Left colon (tissue), 2 donors: ENCODE measurements around the gene MTX1. TPM values are rescaled to one million over a fixed set of nuclear protein-coding genes. Genes with fewer than 3 reads are reported as not detected.
"Not testable (repeated sequence)": the region's sequence is repeated elsewhere in the genome, so short reads cannot be mapped to it uniquely, and the experiment has no call there.

Experiments used
- ATAC-seq: fragments of 200-7000 bp; cut with Tn5 transposase; one replicate; pipeline ENCODE4 v1.9.1; 2020; ENCODE audit warnings: mild to moderate bottlenecking, moderate library complexity
- DNase-seq, 2 donors: peaks; one replicate each; pipeline ENCODE4 v3.0.0-alpha.2; 2020
- intact Hi-C, 2 donors: fragments of 100-400 bp; cut with DNase I in 1 of 2; cut with micrococcal nuclease in 1 of 2; formaldehyde crosslinking; loops; one replicate each; pipeline versions ENCODE4 v1.11.2 to v1.14.0; 2022; cut with DNase I, micrococcal nuclease
- total RNA-seq, 2 donors: library from RNA; stranded (reverse); fragmentation: NEBNext Ultra II Directional; extraction: Animal tissue kit (Norgen Biotek cat#: 25700); gene quantifications; one replicate each; pipeline ENCODE4 v1.2.1, GENCODE V29; 2021
- donor health status: DM: no; HTN: no; CAD: no.
- donor health status: DM: yes; HTN: yes; CAD: no.

MTX1 gene
- total RNA-seq, 2 donors from 2014 or later = 36.3 to 46.4 TPM

DNA sequence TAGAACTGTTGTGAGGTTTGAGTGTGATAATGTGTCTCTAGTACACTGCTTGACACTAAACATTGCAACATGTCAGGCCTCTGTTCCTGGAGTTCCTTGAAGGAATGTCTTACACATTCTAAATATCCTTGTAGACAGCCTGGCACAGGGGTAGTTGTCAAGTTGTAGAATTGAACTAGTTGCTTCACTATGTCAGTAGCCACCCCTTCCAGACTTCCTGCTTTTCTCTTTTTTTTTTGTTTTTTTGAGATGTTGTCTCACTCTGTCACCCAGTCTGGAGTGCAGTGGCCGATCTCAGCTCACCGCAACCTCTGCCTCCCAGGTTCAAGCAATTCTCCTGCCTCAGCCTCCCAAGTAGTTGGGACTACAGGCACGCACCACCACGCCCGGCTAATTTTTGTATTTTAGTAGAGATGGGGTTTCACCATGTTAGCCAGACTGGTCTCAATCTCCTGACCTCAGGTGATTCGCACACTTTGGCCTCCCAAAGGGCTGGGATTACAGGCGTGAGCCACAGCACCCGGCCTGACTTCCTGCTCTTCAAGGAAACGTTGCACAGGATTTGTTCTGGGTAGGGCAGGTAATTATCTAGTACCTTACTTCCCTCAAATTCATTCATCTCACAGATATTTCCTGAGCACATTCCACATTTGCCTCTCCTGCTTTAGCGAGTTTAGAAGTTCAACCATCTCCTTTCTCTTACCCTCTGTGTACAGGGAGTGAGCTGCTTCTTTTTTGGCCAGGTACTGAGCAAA lies 11.9 kb downstream of the MTX1 start:
- ATAC-seq (peak; percentile 85), DNase-seq (peak; percentile 57 to 71)
- intact Hi-C loops = not testable (repeated sequence)

DNA sequence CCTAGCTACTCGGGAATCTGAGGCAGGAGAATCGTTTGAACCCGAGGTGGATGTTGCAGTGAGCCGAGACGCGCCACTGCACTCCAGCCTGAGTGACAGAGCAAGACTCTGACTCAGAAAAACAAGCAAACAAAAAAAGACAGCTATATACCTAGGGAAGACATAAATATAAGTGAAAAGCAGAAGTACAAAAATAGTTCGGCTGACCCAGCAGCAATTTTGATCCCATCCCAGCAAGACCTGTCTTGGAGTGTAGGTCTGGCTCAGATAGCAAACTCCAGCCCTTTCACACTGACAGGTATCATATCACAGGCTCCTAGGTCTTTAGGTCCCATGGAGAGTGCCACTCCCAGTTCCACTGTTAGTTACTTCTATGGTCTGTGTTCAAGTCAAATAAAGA lies 14.6 kb downstream of the MTX1 start:
- ATAC-seq = no peak
- DNase-seq = no peak
- intact Hi-C loops = no loop called here

GRCh38 chr1:155225404-155225759 lies 16.9 kb downstream of the MTX1 start:
- ATAC-seq, DNase-seq, intact Hi-C loops: not testable (repeated sequence)

- intact Hi-C loops = no loop called here
Measured at GRCh38 chr1:155226188-155226909, 17.9 kb downstream of the MTX1 start.

GRCh38 chr1:155226910-155227260 lies 18.4 kb downstream of the MTX1 start:
- peak; percentile 57 for ATAC-seq
- peak; percentile 60 to 63 for DNase-seq
- intact Hi-C loops = no loop called here

More at GRCh38 chr1:155226188-155226909, 17.9 kb downstream of the MTX1 start:
- ATAC-seq (peak; percentile 60), DNase-seq (peak; percentile 77 to 90)

DNA sequence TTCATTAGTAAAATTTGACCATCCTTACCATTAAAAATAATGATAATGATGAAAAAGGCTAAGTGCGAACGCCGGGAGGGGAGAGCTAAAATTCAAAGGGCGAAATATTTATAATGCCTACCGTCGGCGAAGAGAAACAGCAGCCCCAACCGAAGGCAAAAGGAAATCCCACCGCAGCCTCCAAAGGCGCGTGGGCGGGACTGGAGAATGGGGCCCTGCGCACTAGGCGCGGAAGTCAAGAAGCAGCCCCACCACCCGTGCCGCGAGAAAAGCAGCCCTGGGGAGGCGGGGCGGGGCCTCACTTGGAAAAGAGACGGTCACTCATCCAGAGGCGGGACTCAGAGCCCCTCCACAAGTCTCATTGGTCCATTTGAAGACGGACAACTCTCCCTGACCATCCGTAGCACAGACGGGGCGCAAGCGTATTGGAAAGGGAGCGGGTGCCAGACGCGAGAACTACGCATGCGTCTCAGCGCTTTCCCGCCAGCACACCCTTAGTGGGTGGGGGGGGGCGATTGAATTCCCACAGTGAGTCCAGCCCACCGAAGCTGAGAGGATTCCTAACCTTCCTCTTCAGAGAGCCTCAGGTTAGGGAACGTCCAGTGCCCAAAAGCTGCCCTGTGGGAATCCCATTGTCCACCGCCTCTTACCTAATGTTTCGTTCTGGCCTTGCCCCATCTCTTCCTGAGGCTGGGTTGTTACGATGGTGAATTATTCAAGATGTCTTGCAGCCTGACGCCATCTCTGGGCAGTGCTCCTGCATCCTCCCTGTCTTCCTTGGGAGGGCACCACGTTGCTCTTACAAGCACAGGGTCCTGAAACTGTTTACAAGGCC lies 19.0 kb downstream of the MTX1 start:
- ATAC-seq (peak; percentile 96), DNase-seq (peak; percentile 99)
- intact Hi-C loops = no loop called here

- intact Hi-C loops = no loop called here
- ATAC-seq = no peak
Measured at GRCh38 chr1:155228096-155228427, 19.6 kb downstream of the MTX1 start.

DNA sequence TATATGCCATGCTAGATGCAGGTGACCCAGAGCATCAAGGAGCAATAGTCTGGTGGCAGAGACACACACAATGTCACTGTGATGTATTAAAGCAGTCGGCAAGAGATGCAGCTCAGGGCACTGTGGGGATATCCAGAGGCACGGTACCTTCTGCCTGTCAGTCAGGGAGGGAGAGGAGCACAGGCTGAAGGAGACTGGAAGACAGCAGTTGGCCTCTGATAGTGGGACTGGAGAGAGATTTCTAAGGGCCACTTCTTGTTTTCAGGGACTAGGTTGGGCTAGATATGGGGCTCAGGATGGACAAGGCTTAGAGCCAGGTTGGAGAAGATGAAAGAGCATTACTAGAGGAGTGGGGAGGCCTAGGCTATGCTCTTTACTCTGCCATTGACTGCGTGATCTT lies 22.8 kb downstream of the MTX1 start:
- DNase-seq, intact Hi-C loops, ATAC-seq: not testable (repeated sequence)

More at GRCh38 chr1:155228096-155228427, 19.6 kb downstream of the MTX1 start:
- no peak for DNase-seq

DNA sequence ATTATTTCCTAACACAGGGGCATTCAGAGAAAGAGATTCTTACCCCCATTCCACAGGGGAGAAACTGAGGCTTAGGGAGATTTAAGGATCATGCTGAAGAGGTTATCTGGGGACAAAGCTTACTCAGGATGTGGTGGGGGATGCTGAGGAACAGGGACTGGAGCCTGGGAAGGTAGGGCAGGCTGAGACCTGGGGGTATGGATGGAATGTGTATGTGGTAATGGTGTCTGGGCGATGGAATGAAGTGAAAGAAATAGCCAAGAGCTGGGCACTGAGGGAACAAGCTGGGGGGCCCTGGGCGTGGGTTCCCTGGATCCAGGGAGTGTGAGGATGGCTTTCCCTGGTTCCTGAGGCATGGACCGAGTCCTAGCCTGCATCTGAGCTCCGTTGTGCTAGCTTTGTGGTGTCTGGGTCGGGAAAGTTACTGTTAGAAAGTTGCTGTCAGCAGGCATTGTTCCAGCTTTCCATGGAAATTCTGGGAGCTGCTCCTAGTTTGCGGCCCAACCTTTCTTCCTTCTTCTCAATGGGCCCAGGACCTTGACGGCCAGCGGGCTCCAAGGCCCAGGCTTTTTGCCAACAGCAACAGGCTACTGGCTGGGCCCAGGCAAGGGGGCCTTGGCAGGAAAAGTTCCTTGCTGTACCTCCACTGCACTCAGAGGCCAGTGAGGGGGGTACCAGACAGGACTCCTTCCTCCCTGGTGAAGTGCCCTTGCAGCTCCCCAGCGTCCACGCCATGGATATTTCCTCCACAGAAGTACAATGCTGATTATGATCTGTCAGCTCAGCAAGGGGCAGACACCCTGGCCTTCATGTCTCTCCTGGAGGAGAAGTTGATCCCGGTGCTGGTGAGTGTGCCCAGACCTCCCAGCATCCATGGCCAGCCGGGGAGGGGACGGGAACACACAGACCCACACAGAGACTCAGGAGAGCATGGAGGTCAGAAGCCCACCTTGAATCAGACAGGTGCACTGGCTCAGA lies 23.8 kb downstream of the MTX1 start:
- intact Hi-C loops, DNase-seq, ATAC-seq: not testable (repeated sequence)

DNA sequence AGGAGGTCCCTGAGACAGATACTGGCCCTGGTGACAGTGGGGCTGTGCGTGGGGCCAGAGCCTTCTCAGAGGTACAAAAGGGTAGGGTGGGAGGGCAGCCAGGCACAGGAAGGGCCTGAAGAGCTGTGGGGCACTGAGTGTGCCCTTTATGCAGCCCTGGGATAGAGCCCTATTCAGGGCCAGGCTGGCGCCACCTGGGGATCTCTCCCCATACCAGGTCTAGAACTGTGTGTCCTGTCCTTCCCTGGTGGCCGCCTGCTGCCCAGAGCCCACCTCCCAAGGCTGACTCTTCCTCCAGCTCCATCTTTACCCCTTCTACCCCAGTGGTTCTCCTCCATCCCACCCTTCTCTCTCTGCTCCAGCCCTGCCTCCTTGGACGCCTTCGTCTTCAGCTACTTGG lies 25.0 kb downstream of the MTX1 start:
- DNase-seq, intact Hi-C loops: not testable (repeated sequence)
- peak; percentile 7 for ATAC-seq

DNA sequence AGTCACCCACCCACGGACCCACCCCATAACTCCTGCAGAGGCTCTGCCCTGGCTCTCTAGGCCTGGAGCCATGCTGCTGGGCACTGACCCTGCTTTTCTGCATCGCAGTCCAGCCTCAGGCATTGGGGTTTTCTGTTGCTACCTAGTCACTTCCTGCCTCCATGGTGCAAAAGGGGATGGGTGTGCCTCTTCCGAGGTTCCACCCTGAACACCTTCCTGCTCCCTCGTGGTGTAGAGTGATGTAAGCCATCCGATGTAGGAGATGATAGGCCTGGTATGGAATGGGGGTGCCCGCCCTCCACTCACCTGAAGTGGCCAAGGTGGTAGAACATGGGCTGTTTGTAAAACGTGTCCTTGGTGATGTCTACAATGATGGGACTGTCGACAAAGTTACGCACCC lies 26.9 kb downstream of the MTX1 start:
- DNase-seq, intact Hi-C loops, ATAC-seq: not testable (repeated sequence)

GRCh38 chr1:155236451-155236850 lies 28.0 kb downstream of the MTX1 start:
- intact Hi-C loops = no loop called here
- DNase-seq = no peak
- no peak for ATAC-seq

GRCh38 chr1:155241069-155241679 lies 32.7 kb downstream of the MTX1 start:
- DNase-seq (peak; percentile 70 to 81), ATAC-seq (peak; percentile 71)
- intact Hi-C loops = no loop called here

- ATAC-seq = peak; percentile 13
- DNase-seq = no peak
- intact Hi-C loops = no loop called here
Measured at GRCh38 chr1:155241841-155242264, 33.4 kb downstream of the MTX1 start.

GRCh38 chr1:155242805-155243358 lies 34.4 kb downstream of the MTX1 start:
- intact Hi-C loops = no loop called here
- ATAC-seq (peak; percentile 14), DNase-seq (no peak)

- intact Hi-C loops = no loop called here
- ATAC-seq (peak; percentile 82), DNase-seq (peak; percentile 95 to 98)
Measured at GRCh38 chr1:155244368-155245162, 36.1 kb downstream of the MTX1 start.

GRCh38 chr1:155245163-155245524 lies 36.6 kb downstream of the MTX1 start:
- ATAC-seq (no peak), DNase-seq (no peak)
- intact Hi-C loops = no loop called here
